CD4-positive, alpha-beta T cell (primary cell): Measurements from ENCODE around the gene RFPL4A. TPM values are rescaled to one million over a fixed set of nuclear protein-coding genes. Genes with fewer than 3 reads are reported as not detected.

Experiments
- ATAC-seq: fragments of 200-7000 bp; cut with Tn5 transposase; one replicate; pipeline ENCODE4 v1.10.0; 2022; ENCODE audit warnings: mild to moderate bottlenecking; ENCODE audit not compliant: poor library complexity
- CTCF ChIA-PET: fragments of 350-600 bp; sonication (Branson Sonifier 250); formaldehyde crosslinking; loops from one replicate; lab custom pipeline; 2021; ENCODE audit warnings: antibody characterized with exemption, inconsistent platforms; lab: Charles Lee
- POLR2A ChIA-PET: fragments of 350-600 bp; sonication (Branson Sonifier 250); formaldehyde crosslinking; loops from one replicate; lab custom pipeline; 2021; ENCODE audit warnings: antibody characterized with exemption, inconsistent platforms; lab: Charles Lee
- DNase-seq, 14 experiments: peaks; one replicate each; pipeline ENCODE4 v3.0.0-alpha.2; 2013 to 2020; ENCODE audit warnings: mixed read lengths in 2 of 14
- H3K27ac ChIP-seq, 2 donors: one replicate each; pipeline versions ENCODE4 v1.5.1 to v1.7.0; 2013; ENCODE audit warnings: low read length in 2 of 2, low read depth in 1 of 2, mild to moderate bottlenecking in 1 of 2
- H3K27me3 ChIP-seq, 2 experiments: 1 replicate in 1 of 2; 2 replicates in 1 of 2; pipeline versions ENCODE4 v1.6.1 to v1.7.0; 2013; ENCODE audit warnings: low read length in 2 of 2, control low read depth in 1 of 2, mild to moderate bottlenecking in 1 of 2, moderate library complexity in 1 of 2; ENCODE audit not compliant: insufficient read depth in 2 of 2, control insufficient read depth in 1 of 2
- H3K36me3 ChIP-seq: one replicate; pipeline ENCODE4 v1.6.1; 2013; ENCODE audit warnings: low read length, control low read depth; ENCODE audit not compliant: insufficient read depth
- H3K4me1 ChIP-seq: one replicate; pipeline ENCODE4 v1.6.1; 2013; ENCODE audit warnings: low read length, control low read depth; ENCODE audit not compliant: insufficient read depth
- H3K4me3 ChIP-seq: one replicate; pipeline ENCODE4 v1.5.1; 2013; ENCODE audit warnings: mild to moderate bottlenecking, low read length, moderate library complexity
- H3K9me3 ChIP-seq, 2 experiments: 1 replicate in 1 of 2; 2 replicates in 1 of 2; pipeline versions ENCODE4 v1.6.1 to v1.7.0; 2013; ENCODE audit warnings: low read length in 2 of 2, mild to moderate bottlenecking in 2 of 2, control low read depth in 1 of 2, moderate library complexity in 1 of 2; ENCODE audit not compliant: control insufficient read depth in 1 of 2, insufficient read depth in 1 of 2
- H3K27ac Mint-ChIP-seq: one replicate; pipeline ENCODE4 v1.8.0; 2020; ENCODE audit warnings: mixed read lengths
- H3K27me3 Mint-ChIP-seq: one replicate; pipeline ENCODE4 v1.8.0; 2021; ENCODE audit warnings: mixed read lengths
- H3K36me3 Mint-ChIP-seq: one replicate; pipeline ENCODE4 v1.8.0; 2021; ENCODE audit warnings: low read depth, mixed read lengths
- H3K4me1 Mint-ChIP-seq: one replicate; pipeline ENCODE4 v1.8.0; 2021; ENCODE audit warnings: low read depth, mixed read lengths
- H3K4me3 Mint-ChIP-seq: one replicate; pipeline ENCODE4 v1.8.0; 2020; ENCODE audit warnings: mild to moderate bottlenecking, mixed read lengths
- H3K9me3 Mint-ChIP-seq: one replicate; pipeline ENCODE4 v1.8.0; 2020; ENCODE audit warnings: mixed read lengths
- intact Hi-C, 2 experiments: fragments of 100-400 bp; cut with DNase I in 1 of 2; cut with micrococcal nuclease in 1 of 2; formaldehyde crosslinking; loops; one replicate each; pipeline versions ENCODE4 v1.15.1 to v1.9.0; 2023 to 2025; cut with DNase I, micrococcal nuclease
- total RNA-seq, 174 experiments: library from RNA in 2 of 174; stranded (reverse) in 2 of 174; gene quantifications; one replicate each; pipeline ENCODE4 v1.2.3 and lab custom pipeline; 2021 to 2026
- TF ChIP-seq, protein P1 (sequence below): fragments of 200-600 bp; IDR thresholded peaks from one replicate; pipeline ENCODE4 v1.8.0; 2022; ENCODE audit warnings: antibody characterized with exemption, mild to moderate bottlenecking

The RFPL4A gene
- total RNA-seq, 2 experiments from 2014 or later, result not detected

DNA sequence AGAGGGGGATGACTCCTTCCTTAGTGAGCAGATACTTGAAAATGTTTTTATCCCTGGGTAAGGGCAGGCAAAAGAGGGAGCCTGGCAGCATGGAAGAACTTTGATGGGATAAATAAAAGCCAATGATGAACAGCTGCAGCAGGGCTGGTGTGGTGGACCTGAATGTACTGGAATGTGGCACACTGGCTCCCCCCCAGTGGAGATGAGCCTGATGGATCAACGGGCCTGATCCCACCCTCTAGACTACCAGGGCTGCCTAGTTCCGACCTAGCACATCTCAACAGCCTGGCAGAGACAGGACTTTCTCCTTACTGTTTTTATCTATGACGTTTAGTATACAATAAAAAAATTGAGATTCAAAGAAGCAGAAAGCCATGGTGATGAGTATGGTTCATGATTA, 52.4 kb downstream of the RFPL4A start:
- Mint-ChIP-seq H3K36me3 (no peaks in the 10 kb centered on the region), H3K9me3 (no peaks in the 10 kb centered on the region), H3K27ac (no peak overlapping the region), H3K4me1 (no peaks in the 10 kb centered on the region), H3K27me3 (peaks cover 48% of the 10 kb centered on the region), H3K4me3 (no peak overlapping the region)
- DNase-seq (no peak), ATAC-seq (no peak)
- Histone ChIP-seq H3K36me3 (no peaks in the 10 kb centered on the region), H3K4me1 (no peaks in the 10 kb centered on the region), H3K27me3 (peaks cover 0 to 3% of the 10 kb centered on the region in 2 experiments), H3K4me3 (no peak overlapping the region), H3K27ac (no peak overlapping the region), H3K9me3 (peaks cover 0 to 4% of the 10 kb centered on the region in 2 experiments)
- intact Hi-C loops, result no loop called here
- ChIA-PET POLR2A (no interaction called here), CTCF (no interaction called here)
- TF ChIP-seq, protein P1, sequence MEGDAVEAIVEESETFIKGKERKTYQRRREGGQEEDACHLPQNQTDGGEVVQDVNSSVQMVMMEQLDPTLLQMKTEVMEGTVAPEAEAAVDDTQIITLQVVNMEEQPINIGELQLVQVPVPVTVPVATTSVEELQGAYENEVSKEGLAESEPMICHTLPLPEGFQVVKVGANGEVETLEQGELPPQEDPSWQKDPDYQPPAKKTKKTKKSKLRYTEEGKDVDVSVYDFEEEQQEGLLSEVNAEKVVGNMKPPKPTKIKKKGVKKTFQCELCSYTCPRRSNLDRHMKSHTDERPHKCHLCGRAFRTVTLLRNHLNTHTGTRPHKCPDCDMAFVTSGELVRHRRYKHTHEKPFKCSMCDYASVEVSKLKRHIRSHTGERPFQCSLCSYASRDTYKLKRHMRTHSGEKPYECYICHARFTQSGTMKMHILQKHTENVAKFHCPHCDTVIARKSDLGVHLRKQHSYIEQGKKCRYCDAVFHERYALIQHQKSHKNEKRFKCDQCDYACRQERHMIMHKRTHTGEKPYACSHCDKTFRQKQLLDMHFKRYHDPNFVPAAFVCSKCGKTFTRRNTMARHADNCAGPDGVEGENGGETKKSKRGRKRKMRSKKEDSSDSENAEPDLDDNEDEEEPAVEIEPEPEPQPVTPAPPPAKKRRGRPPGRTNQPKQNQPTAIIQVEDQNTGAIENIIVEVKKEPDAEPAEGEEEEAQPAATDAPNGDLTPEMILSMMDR, result no peak

DNA sequence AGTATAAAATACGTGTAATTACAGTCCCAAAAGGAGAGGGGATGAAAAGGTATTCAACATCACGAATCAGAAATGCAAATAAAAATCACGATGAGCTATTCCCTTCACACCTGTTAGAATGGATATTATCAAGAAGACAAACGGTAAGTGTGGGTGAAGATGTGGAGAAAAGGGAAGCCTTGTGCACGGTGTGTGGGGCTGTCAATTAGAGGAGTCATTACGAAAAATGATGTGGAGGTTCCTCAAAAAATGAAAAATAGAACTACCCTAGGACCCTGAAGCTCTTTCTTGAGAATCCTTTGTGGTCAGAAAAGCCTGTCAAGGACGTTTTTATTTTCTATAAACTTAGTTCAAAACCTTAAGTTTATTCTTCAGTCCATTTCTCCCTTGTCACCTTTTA, 53.6 kb downstream of the RFPL4A start:
- peaks cover 53% of the 10 kb centered on the region for H3K27me3 Mint-ChIP-seq
- H3K4me3 Mint-ChIP-seq, result no peak overlapping the region
- Histone ChIP-seq H3K4me3 (no peak overlapping the region), H3K36me3 (no peaks in the 10 kb centered on the region), H3K27me3 (peaks cover 0 to 3% of the 10 kb centered on the region in 2 experiments), H3K9me3 (peaks cover 0 to 4% of the 10 kb centered on the region in 2 experiments), H3K4me1 (no peaks in the 10 kb centered on the region), H3K27ac (no peak overlapping the region)
- H3K4me1 Mint-ChIP-seq, result no peaks in the 10 kb centered on the region
- H3K27ac Mint-ChIP-seq, result no peak overlapping the region
- ChIA-PET POLR2A (no interaction called here), CTCF (no interaction called here)
- ATAC-seq (no peak), DNase-seq (no peak)
- no peaks in the 10 kb centered on the region for H3K36me3 Mint-ChIP-seq
- intact Hi-C loops, result no loop called here
- H3K9me3 Mint-ChIP-seq, result no peaks in the 10 kb centered on the region
- TF ChIP-seq, protein P1, result no peak

Other genes starting within 250 kb of the RFPL4A start
- not detected for gene SBK2, start 222.0 kb upstream of the RFPL4A start, total RNA-seq
- not detected for gene SBK3, start 213.6 kb upstream of the RFPL4A start, total RNA-seq
- 1 to 10 TPM; 6.7 to 7.1 TPM for gene ZNF579, start 178.2 kb upstream of the RFPL4A start, total RNA-seq
- gene FIZ1, start 159.6 kb upstream of the RFPL4A start, total RNA-seq, result 1 to 10 TPM; 5.5 to 7.3 TPM
- 10 to 100 TPM in 1 of 2 experiments, 1 to 10 TPM in 1; 9.6 to 10.3 TPM for gene ZNF524, start 158.8 kb upstream of the RFPL4A start, total RNA-seq
- 10 to 100 TPM; 12.0 to 12.9 TPM for gene ZNF865, start 153.4 kb upstream of the RFPL4A start, total RNA-seq
- gene ZNF784, start 134.5 kb upstream of the RFPL4A start, total RNA-seq, result 10 to 100 TPM; 11.2 to 11.8 TPM
- gene ZNF580, start 118.1 kb upstream of the RFPL4A start, total RNA-seq, result 10 to 100 TPM; 45.2 to 46.6 TPM
- 10 to 100 TPM; 23.1 to 24.7 TPM for gene ZNF581, start 115.4 kb upstream of the RFPL4A start, total RNA-seq
- 1 to 10 TPM; 1.7 to 1.8 TPM for gene CCDC106, start 110.9 kb upstream of the RFPL4A start, total RNA-seq
- 100 to 1,000 TPM; 209 to 212 TPM for gene U2AF2, start 104.1 kb upstream of the RFPL4A start, total RNA-seq
- 10 to 100 TPM; 39.0 to 40.5 TPM for gene EPN1, start 83.9 kb upstream of the RFPL4A start, total RNA-seq
- not detected for gene NLRP9, start 20.7 kb upstream of the RFPL4A start, total RNA-seq
- gene RFPL4AL1, start 10.0 kb downstream of the RFPL4A start, total RNA-seq, result not detected
- gene NLRP11, start 72.9 kb downstream of the RFPL4A start, total RNA-seq, result not detected
- not detected for gene NLRP4, start 77.4 kb downstream of the RFPL4A start, total RNA-seq
- gene NLRP13, start 173.2 kb downstream of the RFPL4A start, total RNA-seq, result not detected
- not detected for gene NLRP8, start 188.7 kb downstream of the RFPL4A start, total RNA-seq
- not detected for gene NLRP5, start 227.7 kb downstream of the RFPL4A start, total RNA-seq